GM18951 (cell line): ENCODE measurements around the gene ANKRD44.

Source experiments
- POLR2A ChIP-seq: IDR thresholded peaks from 4 replicates; pipeline ENCODE4 v1.6.1; 2011; ENCODE audit warnings: mild to moderate bottlenecking; ENCODE audit not compliant: insufficient read length, insufficient read depth; ENCODE audit errors: extremely low read depth
- in situ Hi-C: fragments of 300-500 bp; cut with MboI; formaldehyde crosslinking; loops from one replicate; pipeline ENCODE4 v1.12.0; 2022; ENCODE audit warnings: low sequenced_read_pairs, mixed read lengths, inconsistent platforms; ENCODE audit not compliant: unreplicated experiment

The ANKRD44 gene

DNA sequence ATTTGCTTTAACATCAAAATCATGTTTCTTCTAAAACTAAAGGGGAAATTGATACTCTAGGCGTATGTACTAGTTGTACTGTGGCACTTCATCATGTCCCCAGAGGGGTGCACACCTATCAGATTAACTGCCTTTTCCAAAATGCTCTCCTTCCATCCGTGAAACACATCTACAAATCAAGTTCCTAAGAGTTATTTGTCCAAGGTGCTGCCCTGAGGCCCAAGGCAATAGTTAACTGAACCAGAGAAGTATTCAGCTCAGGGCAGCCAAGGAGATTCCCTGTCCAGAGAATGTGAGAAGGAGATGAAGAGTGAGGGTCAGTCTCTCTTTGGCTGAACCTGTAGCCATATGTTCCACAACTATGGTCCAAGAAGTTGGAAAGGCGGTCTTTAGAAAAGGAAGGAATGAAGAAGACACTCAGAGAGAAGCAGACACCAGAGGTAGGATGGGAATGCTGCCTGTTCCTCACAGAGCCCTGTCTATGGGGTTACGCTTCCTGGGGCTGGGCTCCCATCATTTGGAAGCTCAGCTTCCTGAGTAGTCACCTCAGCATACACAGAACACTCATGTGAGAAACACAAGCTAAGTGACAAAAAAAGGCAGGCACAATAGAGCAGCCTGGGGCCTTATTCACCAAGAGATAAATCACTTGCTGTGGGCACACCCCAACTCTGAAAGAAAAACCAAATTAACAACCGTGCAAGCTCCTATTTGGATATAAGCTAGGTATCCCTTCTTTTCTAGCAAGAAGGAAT, 55.6 kb downstream of the ANKRD44 start:
- in situ Hi-C loops = no loop called here
- no peak for TF ChIP-seq POLR2A

DNA sequence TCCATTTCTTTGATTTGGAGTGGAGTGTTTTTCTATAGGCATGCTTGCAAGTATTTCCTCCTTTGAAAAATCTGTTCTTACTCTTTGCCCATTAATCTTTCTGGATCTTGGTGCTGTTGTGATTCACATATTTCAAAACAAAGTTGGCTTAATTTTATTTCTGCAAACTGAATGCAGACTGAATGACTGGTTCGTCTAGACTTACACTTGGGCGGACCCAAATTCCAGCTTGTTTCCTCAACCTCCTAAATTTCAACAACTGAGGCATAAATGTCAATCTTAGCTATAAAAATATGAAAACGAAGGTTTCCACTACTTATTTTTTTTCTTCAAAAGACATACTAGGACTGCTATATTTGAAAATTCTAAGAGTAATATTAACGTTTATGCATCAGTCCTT, 59.0 kb downstream of the ANKRD44 start:
- no peak for TF ChIP-seq POLR2A
- in situ Hi-C loops = no loop called here

DNA sequence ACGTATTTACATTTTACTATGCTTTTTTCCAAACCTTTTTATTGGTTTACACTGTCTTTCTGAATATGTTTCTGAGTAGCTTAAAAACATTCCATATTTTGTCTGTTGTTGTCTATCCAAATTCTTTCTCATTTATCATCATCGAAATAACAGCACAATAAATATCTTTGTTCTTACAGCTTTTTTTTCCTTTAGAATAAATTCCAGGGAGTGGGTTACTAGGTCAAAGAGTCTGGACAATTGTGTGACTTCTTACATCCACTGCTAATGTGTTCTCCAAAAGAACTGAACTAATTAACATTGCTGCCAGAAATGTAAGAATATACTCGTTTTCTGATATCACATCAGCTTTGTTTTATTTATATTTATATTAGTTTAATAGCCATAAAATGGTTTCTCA, 59.4 kb downstream of the ANKRD44 start:
- in situ Hi-C loops = no loop called here
- no peak for TF ChIP-seq POLR2A

GRCh38 chr2:197250084-197250397, 60.5 kb downstream of the ANKRD44 start:
- TF ChIP-seq POLR2A = no peak

GRCh38 chr2:197249381-197250083, 61.0 kb downstream of the ANKRD44 start:
- no peak for TF ChIP-seq POLR2A
- in situ Hi-C loops = no loop called here

More at GRCh38 chr2:197250084-197250397, 60.5 kb downstream of the ANKRD44 start:
- in situ Hi-C loops = no loop called here

DNA sequence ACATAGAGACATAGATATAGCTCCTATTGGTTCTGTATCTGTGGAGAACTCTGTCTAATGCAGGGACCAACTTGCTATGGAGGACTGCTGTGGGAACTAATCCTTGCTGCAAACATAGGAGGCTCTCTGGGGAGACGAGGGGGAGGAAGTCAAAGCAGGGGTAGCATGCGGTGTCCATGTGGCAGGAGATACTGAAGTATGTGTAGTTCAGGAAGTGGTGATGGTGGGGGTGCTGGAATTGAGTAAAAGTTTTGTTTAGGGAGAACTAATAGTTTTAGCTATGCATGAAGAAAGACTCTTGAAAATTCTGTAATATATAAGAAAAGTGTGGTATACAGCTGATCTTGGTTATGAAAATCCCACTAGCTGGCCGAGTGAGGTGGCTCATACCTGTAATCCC, 62.0 kb downstream of the ANKRD44 start:
- in situ Hi-C loops = no loop called here

DNA sequence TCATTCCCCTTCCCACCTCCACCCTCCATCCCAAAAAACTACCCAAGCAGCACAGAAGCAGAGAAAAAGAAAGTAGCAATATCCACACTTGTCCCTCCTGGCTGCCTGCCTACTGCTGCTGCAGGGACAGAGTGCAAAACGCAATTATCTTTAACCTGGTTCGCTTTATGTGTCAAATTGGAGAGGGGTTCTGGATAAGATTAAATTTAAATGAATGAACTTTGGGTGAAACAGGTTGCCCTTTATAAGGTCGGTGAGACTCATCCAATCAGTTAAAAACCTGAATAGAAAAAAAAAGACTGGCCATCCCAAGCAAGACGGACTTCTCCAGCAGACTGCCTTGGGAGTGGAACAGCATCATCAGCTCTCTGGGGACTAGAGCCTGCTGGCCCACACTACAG, 62.6 kb downstream of the ANKRD44 start:
- TF ChIP-seq POLR2A = no peak
- in situ Hi-C loops = no loop called here

More for the DNA sequence above, 62.0 kb downstream of the ANKRD44 start:
- TF ChIP-seq POLR2A = no peak

- no peak for TF ChIP-seq POLR2A
- in situ Hi-C loops = no loop called here
Observed at GRCh38 chr2:197247083-197247482, 63.5 kb downstream of the ANKRD44 start.

DNA sequence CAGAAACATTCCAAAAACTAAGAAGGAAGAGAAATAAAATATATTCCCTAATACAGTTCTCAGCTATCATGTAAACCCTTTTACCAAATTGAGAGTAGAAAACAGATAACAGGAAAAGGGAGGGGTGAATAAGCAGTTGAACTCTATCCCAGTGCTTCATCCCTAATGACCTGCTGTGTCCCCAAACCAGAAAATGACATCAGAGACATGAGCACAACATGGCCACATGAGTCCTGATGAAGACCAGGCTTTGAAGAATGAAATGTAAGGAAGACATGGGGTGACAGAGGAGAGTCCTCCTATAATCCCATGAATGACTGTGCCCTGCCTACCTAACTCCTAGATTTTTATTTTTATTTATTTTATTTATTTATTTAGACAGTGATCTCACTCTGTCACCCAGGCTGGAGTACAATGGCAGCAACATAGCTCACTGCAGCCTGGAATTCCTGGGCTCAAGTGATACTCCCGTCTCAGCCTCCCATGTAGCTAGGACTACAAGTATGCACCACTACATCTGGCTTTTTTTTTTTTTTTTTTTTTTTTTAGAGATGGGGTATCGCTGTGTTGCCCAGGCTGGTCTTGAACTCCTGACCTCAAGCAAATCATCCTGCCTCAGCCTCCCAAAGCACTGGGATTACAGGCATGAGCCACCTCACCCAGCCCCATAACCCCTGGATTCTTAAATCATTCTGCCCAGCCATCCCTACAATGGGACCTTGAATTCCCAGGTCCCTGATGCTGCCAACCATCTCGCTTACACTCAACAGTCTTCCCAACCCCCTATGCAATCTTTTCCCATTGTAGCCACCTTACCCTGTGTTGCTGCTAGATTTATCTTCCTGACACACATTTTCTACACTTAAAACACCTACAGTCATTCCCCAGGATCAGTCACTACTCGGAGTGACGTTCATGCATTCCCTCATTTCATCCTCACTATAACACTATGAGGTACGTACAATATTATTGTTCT, 64.5 kb downstream of the ANKRD44 start:
- in situ Hi-C loops = no loop called here
- TF ChIP-seq POLR2A = no peak

DNA sequence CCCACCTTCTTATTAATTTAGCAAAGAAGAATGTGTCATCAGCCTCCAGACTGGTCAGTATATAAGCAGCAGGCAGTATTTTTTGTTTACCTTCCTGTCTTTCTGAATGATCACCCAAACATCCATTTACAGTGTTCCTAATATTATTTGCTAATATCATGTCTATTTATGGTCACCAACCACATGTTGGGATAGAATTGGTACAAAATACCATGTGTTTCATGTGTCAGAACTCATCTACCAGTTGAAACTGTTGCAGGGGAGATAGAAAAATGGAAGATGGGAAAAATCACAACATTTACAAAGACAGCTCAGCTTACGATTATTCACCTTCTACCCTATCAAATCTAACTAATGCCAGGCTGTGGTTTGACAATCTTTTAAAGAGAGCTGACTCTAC, 66.2 kb downstream of the ANKRD44 start:
- in situ Hi-C loops = no loop called here

GRCh38 chr2:197242719-197243118, 67.9 kb downstream of the ANKRD44 start:
- in situ Hi-C loops = no loop called here
- TF ChIP-seq POLR2A = no peak

More for the DNA sequence above, 66.2 kb downstream of the ANKRD44 start:
- no peak for TF ChIP-seq POLR2A

DNA sequence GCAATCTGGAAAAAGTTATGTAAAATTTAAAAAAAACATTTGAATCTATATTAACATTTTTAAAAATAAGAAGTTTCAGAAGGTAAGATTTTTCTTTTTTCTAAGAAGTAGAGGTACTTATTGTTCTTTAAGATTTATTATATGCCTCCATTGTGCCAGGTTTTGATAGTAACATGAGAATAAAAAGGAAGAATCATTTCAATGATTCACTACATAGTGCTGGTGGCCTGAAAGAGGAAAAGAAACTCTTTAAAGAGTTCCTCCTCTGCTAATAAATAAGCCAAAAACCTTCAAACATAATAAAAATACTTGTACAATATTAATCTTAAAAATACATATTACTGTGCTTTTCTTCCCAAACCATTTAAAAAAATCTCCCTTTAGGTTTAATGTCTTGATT, 69.0 kb downstream of the ANKRD44 start:
- in situ Hi-C loops = no loop called here
- no peak for TF ChIP-seq POLR2A

DNA sequence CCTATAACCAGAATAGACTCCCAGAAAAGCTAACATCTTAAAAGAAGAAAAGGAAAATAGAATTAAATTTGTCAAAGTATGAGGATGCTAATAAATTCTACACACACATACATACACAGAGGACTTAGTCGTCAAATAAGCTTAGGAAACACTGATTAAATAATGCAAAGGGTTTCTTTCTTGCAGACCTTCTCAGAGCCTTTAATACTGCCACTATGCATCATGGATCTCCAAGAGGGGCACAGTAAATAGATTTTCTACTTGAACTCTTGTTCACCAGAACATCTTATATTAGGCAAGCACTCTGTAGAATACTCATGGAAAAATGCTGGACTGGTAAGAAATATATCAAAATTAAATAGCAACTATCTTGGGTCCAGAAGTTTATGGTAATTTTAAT, 69.4 kb downstream of the ANKRD44 start:
- TF ChIP-seq POLR2A = no peak
- in situ Hi-C loops = no loop called here
